ENCODE data around the gene GALNT10. TPM values are rescaled to one million over a fixed set of nuclear protein-coding genes. Genes with fewer than 3 reads are reported as not detected.

The GALNT10 gene
- total RNA-seq, 1 experiment from 2014 or later = 22.9 TPM

GRCh38 chr5:154157483-154158378 lies 32.8 kb upstream of the GALNT10 start:
- ChIA-PET CTCF (interaction anchor here (0.5 to 2.4 kb wide), 67 partner anchors 9 to 366 kb away, joined by 3 to 48 read pairs (median 5); partner anchors contain the start of genes FAM114A2, GALNT10, HAND1 and MFAP3), POLR2A (interaction anchor here (1.0 kb wide), 1 partner anchor 49 kb away, joined by 3 read pairs; no protein-coding TSS in a partner anchor)
- H3K9me3 Mint-ChIP-seq = 0 out of 2 replicates have a peak, but pooled peaks cover 3% of the 10 kb centered on the region
- H3K36me3 Mint-ChIP-seq = no peaks in the 10 kb centered on the region
- peak; percentile 85 for ATAC-seq
- peak; percentile 72 for DNase-seq (ENCODE audit: low spot score)
- H3K27ac Mint-ChIP-seq = no peak overlapping the region
- H3K4me1 Mint-ChIP-seq = peaks cover 2% of the 10 kb centered on the region
- TF ChIP-seq CTCF (IDR thresholded peaks at IDR 0.05) = peak; percentile 96
- no peak for TF ChIP-seq NFATC4 (CRISPR knock-in tag; IDR thresholded peaks at IDR 0.05)
- no peak for TF ChIP-seq SOX15 (CRISPR knock-in tag; IDR thresholded peaks at IDR 0.05)
- TF ChIP-seq ZNF423 (CRISPR knock-in tag; IDR thresholded peaks at IDR 0.05) = peak; percentile 64; the same call in 1 of the 2 replicates
- no peak overlapping the region for H3K4me3 Mint-ChIP-seq
- H3K27me3 Mint-ChIP-seq (ENCODE audit: low read depth) = no peaks in the 10 kb centered on the region

GRCh38 chr5:154158379-154158737 lies 32.2 kb upstream of the GALNT10 start:
- TF ChIP-seq AR (CRISPR knock-in tag; IDR thresholded peaks at IDR 0.05) (no peak), NFYB (CRISPR knock-in tag; conservative IDR thresholded peaks at IDR 0.05; ENCODE audit: low read depth) (no peak), NR1H2 (CRISPR knock-in tag; IDR thresholded peaks at IDR 0.05) (no peak), RELA (CRISPR knock-in tag; IDR thresholded peaks at IDR 0.05; ENCODE audit: borderline replicate concordance) (no peak), STAT6 (CRISPR knock-in tag; conservative IDR thresholded peaks at IDR 0.05; ENCODE audit: low read depth) (no peak), NR2C2 (CRISPR knock-in tag; IDR thresholded peaks at IDR 0.05) (no peak), CREB1 (CRISPR knock-in tag; IDR thresholded peaks at IDR 0.05) (no peak), E2F4 (CRISPR knock-in tag; IDR thresholded peaks at IDR 0.05; ENCODE audit: borderline replicate concordance, low read depth) (no peak), ESRRA (CRISPR knock-in tag; IDR thresholded peaks at IDR 0.05; ENCODE audit: borderline replicate concordance) (no peak)
- Mint-ChIP-seq H3K4me1 (peaks cover 7% of the 10 kb centered on the region), H3K27ac (no peak overlapping the region), H3K9me3 (0 out of 2 replicates have a peak, but pooled peaks cover 3% of the 10 kb centered on the region), H3K27me3 (ENCODE audit: low read depth) (no peaks in the 10 kb centered on the region), H3K36me3 (no peaks in the 10 kb centered on the region), H3K4me3 (no peak overlapping the region)
- DNase-seq (ENCODE audit: low spot score) (no peak), ATAC-seq (no peak)
- ChIA-PET CTCF (interaction anchor here (1.6 to 2.4 kb wide), 2 partner anchors 20 to 86 kb away, joined by 4 to 16 read pairs; no protein-coding TSS in a partner anchor), POLR2A (no interaction called here)

Measured in WTC11 (cell line).